HEK293 (cell line): ENCODE measurements around the gene COPE.

Source experiments
- CTCF ChIA-PET: fragments of 350-600 bp; formaldehyde crosslinking; extraction: SDS; loops from one replicate; lab custom pipeline; 2021; ENCODE audit warnings: antibody characterized with exemption; lab: Yijun Ruan, JAX
- POLR2A ChIA-PET: fragments of 300-600 bp; formaldehyde crosslinking; extraction: SDS; loops from one replicate; lab custom pipeline; 2020; ENCODE audit warnings: antibody characterized with exemption, inconsistent platforms; lab: Yijun Ruan, JAX
- H3K27ac ChIP-seq: fragments of 200-500 bp; sonication (Bioruptor generic); 2 replicates; pipeline ENCODE4 v1.5.1; 2014; ENCODE audit warnings: low read depth, low read length, control low read depth, inconsistent platforms; ENCODE audit errors: extremely low read depth
- H3K36me3 ChIP-seq, 2 experiments: fragments of 200-500 bp in 1 of 2; sonication (Bioruptor generic) in 1 of 2; 1 replicate in 1 of 2; 2 replicates in 1 of 2; pipeline ENCODE4 v1.5.1; 2014 to 2017; ENCODE audit warnings: inconsistent platforms in 2 of 2, low read length in 2 of 2; ENCODE audit not compliant: control insufficient read depth in 2 of 2, insufficient read depth in 1 of 2
- H3K4me1 ChIP-seq: fragments of 200-500 bp; sonication (Bioruptor generic); 2 replicates; pipeline ENCODE4 v1.5.1; 2014; ENCODE audit warnings: mild to moderate bottlenecking, low read length, inconsistent platforms; ENCODE audit not compliant: control insufficient read depth, insufficient read depth
- H3K4me3 ChIP-seq: 2 replicates; pipeline ENCODE4 v1.5.1; 2011; ENCODE audit warnings: low read depth, mild to moderate bottlenecking, control low read depth, low read length, moderate library complexity
- H3K9me3 ChIP-seq: fragments of 200-500 bp; sonication (Bioruptor generic); 2 replicates; pipeline ENCODE4 v1.5.1; 2014; ENCODE audit warnings: low read depth, low read length, inconsistent platforms; ENCODE audit not compliant: control insufficient read depth, insufficient read depth
- GLI4 ChIP-seq: fragments of 450-650 bp; formaldehyde crosslinking; IDR thresholded peaks from 2 replicates; pipeline ENCODE4 v1.5.1; 2016; ENCODE audit warnings: missing biosample characterization, missing genetic modification characterization
- ZEB2 ChIP-seq: fragments of 450-650 bp; formaldehyde crosslinking; IDR thresholded peaks from 2 replicates; pipeline ENCODE4 v1.5.1; 2016; ENCODE audit warnings: missing biosample characterization, missing genetic modification characterization
- ZNF121 ChIP-seq: fragments of 450-650 bp; formaldehyde crosslinking; IDR thresholded peaks from 2 replicates; pipeline ENCODE4 v1.5.1; 2016; ENCODE audit warnings: missing biosample characterization, missing genetic modification characterization
- ZNF169 ChIP-seq: fragments of 450-650 bp; formaldehyde crosslinking; IDR thresholded peaks from 2 replicates; pipeline ENCODE4 v1.5.1; 2016; ENCODE audit warnings: missing biosample characterization, missing genetic modification characterization
- ZNF202 ChIP-seq: fragments of 450-650 bp; formaldehyde crosslinking; IDR thresholded peaks from 2 replicates; pipeline ENCODE4 v1.5.1; 2016; ENCODE audit warnings: missing biosample characterization, missing genetic modification characterization, borderline replicate concordance
- ZNF302 ChIP-seq: fragments of 450-650 bp; formaldehyde crosslinking; IDR thresholded peaks from 2 replicates; pipeline ENCODE4 v1.5.1; 2016; ENCODE audit warnings: missing biosample characterization, missing genetic modification characterization, low read depth
- ZNF311 ChIP-seq: fragments of 450-650 bp; formaldehyde crosslinking; IDR thresholded peaks from 2 replicates; pipeline ENCODE4 v1.5.1; 2017; ENCODE audit warnings: missing biosample characterization, missing genetic modification characterization, borderline replicate concordance
- ZNF48 ChIP-seq: fragments of 450-650 bp; formaldehyde crosslinking; IDR thresholded peaks from 2 replicates; pipeline ENCODE4 v1.5.1; 2016; ENCODE audit warnings: missing biosample characterization, missing genetic modification characterization
- ZNF629 ChIP-seq: fragments of 450-650 bp; formaldehyde crosslinking; IDR thresholded peaks from 2 replicates; pipeline ENCODE4 v1.5.1; 2017; ENCODE audit warnings: missing biosample characterization, missing genetic modification characterization
- ZNF777 ChIP-seq: fragments of 450-650 bp; formaldehyde crosslinking; IDR thresholded peaks from 2 replicates; pipeline ENCODE4 v1.5.1; 2017; ENCODE audit warnings: missing biosample characterization, missing genetic modification characterization, borderline replicate concordance
- TF ChIP-seq, protein P1 (sequence below): fragments of 450-650 bp; formaldehyde crosslinking; IDR thresholded peaks from 2 replicates; pipeline ENCODE4 v1.5.1; 2016; ENCODE audit warnings: missing biosample characterization, missing genetic modification characterization, borderline replicate concordance
- TF ChIP-seq, protein P2 (sequence below): fragments of 450-650 bp; formaldehyde crosslinking; IDR thresholded peaks from 2 replicates; pipeline ENCODE4 v1.5.1; 2016; ENCODE audit warnings: missing biosample characterization, missing genetic modification characterization
- TF ChIP-seq, protein P3 (sequence below): fragments of 450-650 bp; formaldehyde crosslinking; IDR thresholded peaks from 2 replicates; pipeline ENCODE4 v1.5.1; 2016; ENCODE audit warnings: missing biosample characterization, missing genetic modification characterization

Gene COPE

DNA sequence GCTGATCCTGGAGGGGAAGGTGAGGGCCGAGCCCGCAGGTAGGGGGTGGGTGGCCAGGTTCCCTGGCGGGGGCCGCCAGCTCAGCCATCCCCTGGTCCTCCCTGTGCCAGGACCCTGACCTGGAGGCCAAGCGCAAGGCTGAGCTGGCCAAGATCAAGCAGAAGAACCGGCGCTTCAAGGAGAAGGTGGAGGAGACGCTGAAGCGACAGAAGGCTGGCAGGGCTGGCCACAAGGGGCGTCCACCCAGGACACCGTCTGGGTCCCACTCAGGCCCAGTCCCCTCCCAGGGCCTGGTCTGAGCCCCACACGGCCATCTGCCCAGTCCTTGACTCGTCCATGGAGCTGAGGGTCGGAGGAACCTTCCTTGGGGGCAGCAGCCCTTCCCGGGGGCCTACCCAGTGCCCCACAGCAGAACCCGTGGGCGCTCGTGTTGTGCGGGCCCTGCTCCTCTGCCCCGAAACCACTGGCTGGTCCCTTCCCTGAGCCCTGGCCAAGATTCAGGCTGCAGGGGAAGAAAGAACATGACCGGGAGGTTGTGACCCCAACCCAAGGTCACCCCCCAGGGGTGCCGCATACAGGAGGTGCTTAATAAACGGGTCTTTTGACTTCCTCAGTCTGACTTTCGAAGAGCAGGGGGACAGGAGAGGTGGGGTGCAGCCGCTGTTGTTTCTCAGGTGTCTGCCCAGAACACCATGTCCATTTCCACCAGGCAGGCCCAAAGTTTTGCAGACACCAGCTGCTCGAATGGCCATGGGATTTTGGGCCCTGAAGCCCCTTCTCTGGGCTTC is 9.0 kb upstream of the COPE start:
- TF ChIP-seq ZNF169 (no peak), ZNF202 (tag by site-specific recombination) (no peak), ZNF777 (no peak)
- ChIA-PET POLR2A (interaction anchor here (0.6 to 5.7 kb wide), 5 partner anchors 9 to 59 kb away, joined by 3 to 41 read pairs (median 6); partner anchors contain the start of genes COPE and DDX49), CTCF (interaction anchor here (0.6 to 1.0 kb wide), 4 partner anchors 10 to 542 kb away, joined by 3 to 5 read pairs (median 3); no protein-coding TSS in a partner anchor)
- no peaks in the 10 kb centered on the region for H3K4me1 ChIP-seq
- peaks cover 7 to 60% of the 10 kb centered on the region in 2 experiments; a peak in 2 of 3 replicates for H3K36me3 ChIP-seq
- H3K4me3 ChIP-seq: no peak overlapping the region
- H3K27ac ChIP-seq: no peak overlapping the region
- H3K9me3 ChIP-seq: no peaks in the 10 kb centered on the region

DNA sequence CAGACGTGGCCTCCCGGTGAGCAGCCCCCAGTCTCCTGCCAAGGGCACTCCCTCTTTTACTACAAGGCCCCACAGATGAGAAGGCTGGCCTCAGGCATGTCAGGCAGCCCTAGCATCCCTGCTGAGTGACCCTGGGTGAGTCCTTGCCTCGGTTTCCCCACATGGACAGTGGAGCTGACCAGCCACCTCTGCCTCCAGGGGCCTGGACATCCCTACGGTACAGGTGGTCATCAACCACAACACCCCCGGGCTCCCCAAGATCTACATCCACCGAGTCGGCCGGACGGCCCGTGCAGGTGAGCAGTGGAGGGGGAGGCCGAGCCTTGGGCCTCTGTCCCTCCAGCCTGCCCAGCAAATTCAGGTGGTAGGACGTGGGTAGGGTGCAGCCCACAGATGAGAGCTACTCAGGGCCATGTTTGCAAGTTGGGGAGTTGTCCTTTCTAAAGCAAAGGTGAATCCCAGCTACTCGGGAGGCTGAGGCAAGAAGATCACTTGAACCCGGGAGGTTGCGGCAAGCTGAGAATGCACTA is 5.6 kb upstream of the COPE start:
- H3K36me3 ChIP-seq: peaks cover 4 to 68% of the 10 kb centered on the region in 2 experiments; a peak in 2 of 3 replicates

More for the DNA sequence above, 5.6 kb upstream of the COPE start:
- no peak overlapping the region for H3K4me3 ChIP-seq
- ChIA-PET CTCF (interaction anchor here (1.6 kb wide), 1 partner anchor 62 kb away, joined by 4 read pairs; no protein-coding TSS in a partner anchor), POLR2A (no interaction called here)
- no peaks in the 10 kb centered on the region for H3K4me1 ChIP-seq
- no peak overlapping the region for H3K27ac ChIP-seq
- TF ChIP-seq GLI4 (no peak), ZNF202 (tag by site-specific recombination) (no peak), ZNF311 (tag by site-specific recombination) (no peak), ZNF629 (tag by site-specific recombination) (no peak), ZNF48 (no peak), ZEB2 (tag by site-specific recombination) (no peak), ZNF302 (tag by site-specific recombination) (no peak), ZNF121 (no peak)
- TF ChIP-seq, protein P1, sequence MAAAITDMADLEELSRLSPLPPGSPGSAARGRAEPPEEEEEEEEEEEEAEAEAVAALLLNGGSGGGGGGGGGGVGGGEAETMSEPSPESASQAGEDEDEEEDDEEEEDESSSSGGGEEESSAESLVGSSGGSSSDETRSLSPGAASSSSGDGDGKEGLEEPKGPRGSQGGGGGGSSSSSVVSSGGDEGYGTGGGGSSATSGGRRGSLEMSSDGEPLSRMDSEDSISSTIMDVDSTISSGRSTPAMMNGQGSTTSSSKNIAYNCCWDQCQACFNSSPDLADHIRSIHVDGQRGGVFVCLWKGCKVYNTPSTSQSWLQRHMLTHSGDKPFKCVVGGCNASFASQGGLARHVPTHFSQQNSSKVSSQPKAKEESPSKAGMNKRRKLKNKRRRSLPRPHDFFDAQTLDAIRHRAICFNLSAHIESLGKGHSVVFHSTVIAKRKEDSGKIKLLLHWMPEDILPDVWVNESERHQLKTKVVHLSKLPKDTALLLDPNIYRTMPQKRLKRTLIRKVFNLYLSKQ (tag by site-specific recombination): no peak
- TF ChIP-seq, protein P2, sequence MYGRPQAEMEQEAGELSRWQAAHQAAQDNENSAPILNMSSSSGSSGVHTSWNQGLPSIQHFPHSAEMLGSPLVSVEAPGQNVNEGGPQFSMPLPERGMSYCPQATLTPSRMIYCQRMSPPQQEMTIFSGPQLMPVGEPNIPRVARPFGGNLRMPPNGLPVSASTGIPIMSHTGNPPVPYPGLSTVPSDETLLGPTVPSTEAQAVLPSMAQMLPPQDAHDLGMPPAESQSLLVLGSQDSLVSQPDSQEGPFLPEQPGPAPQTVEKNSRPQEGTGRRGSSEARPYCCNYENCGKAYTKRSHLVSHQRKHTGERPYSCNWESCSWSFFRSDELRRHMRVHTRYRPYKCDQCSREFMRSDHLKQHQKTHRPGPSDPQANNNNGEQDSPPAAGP: no peak
- TF ChIP-seq, protein P3, sequence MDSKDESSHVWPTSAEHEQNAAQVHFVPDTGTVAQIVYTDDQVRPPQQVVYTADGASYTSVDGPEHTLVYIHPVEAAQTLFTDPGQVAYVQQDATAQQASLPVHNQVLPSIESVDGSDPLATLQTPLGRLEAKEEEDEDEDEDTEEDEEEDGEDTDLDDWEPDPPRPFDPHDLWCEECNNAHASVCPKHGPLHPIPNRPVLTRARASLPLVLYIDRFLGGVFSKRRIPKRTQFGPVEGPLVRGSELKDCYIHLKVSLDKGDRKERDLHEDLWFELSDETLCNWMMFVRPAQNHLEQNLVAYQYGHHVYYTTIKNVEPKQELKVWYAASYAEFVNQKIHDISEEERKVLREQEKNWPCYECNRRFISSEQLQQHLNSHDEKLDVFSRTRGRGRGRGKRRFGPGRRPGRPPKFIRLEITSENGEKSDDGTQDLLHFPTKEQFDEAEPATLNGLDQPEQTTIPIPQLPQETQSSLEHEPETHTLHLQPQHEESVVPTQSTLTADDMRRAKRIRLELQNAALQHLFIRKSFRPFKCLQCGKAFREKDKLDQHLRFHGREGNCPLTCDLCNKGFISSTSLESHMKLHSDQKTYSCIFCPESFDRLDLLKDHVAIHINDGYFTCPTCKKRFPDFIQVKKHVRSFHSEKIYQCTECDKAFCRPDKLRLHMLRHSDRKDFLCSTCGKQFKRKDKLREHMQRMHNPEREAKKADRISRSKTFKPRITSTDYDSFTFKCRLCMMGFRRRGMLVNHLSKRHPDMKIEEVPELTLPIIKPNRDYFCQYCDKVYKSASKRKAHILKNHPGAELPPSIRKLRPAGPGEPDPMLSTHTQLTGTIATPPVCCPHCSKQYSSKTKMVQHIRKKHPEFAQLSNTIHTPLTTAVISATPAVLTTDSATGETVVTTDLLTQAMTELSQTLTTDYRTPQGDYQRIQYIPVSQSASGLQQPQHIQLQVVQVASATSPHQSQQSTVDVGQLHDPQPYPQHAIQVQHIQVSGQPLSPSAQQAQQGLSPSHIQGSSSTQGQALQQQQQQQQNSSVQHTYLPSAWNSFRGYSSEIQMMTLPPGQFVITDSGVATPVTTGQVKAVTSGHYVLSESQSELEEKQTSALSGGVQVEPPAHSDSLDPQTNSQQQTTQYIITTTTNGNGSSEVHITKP: no peak
- no peaks in the 10 kb centered on the region for H3K9me3 ChIP-seq
